ENCODE results near the gene SDCCAG8.

SDCCAG8 gene

GRCh38 chr1:243230914-243231313 is 24.9 kb upstream of the SDCCAG8 start:
- TF ChIP-seq, protein P1, sequence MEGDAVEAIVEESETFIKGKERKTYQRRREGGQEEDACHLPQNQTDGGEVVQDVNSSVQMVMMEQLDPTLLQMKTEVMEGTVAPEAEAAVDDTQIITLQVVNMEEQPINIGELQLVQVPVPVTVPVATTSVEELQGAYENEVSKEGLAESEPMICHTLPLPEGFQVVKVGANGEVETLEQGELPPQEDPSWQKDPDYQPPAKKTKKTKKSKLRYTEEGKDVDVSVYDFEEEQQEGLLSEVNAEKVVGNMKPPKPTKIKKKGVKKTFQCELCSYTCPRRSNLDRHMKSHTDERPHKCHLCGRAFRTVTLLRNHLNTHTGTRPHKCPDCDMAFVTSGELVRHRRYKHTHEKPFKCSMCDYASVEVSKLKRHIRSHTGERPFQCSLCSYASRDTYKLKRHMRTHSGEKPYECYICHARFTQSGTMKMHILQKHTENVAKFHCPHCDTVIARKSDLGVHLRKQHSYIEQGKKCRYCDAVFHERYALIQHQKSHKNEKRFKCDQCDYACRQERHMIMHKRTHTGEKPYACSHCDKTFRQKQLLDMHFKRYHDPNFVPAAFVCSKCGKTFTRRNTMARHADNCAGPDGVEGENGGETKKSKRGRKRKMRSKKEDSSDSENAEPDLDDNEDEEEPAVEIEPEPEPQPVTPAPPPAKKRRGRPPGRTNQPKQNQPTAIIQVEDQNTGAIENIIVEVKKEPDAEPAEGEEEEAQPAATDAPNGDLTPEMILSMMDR (IDR thresholded peaks at IDR 0.05): no peak

GRCh38 chr1:243233908-243234307 is 21.9 kb upstream of the SDCCAG8 start:
- TF ChIP-seq, protein P1 (IDR thresholded peaks at IDR 0.05): no peak

- TF ChIP-seq, protein P1 (IDR thresholded peaks at IDR 0.05): no peak
These were observed 20.7 kb upstream of the SDCCAG8 start for GRCh38 chr1:243234978-243235647.

DNA sequence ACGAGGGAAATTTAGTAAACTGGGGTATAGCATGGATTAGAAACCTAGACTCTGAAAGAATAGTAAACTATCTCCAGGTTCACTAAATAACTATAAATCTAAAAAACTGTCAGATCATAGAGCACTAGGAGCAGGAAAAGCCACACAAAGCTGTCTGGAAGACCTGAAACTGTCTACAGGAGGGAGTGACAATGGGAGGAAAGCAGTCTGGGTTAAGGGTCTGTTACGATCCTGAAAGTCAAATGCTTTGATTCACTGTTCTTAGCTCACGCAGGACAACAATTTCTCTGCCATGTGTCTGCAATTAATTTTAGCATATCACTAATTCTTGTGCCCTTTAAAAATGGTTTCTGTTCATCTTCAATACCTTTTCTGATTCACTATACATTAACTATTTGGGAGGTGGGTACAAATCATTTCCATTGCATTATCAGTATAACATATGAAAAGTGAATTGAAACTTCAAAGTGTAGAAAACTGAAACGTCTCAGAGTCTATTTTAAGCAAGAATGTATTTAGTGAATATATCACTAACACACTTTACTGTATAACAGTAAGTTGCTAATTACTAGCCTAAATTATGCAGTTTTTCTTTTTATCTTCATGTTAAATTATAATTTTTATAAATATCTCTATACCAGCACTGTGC is 19.1 kb upstream of the SDCCAG8 start:
- TF ChIP-seq, protein P1 (IDR thresholded peaks at IDR 0.05): no peak

GRCh38 chr1:243244432-243244841 is 11.4 kb upstream of the SDCCAG8 start:
- TF ChIP-seq, protein P1 (IDR thresholded peaks at IDR 0.05): no peak

DNA sequence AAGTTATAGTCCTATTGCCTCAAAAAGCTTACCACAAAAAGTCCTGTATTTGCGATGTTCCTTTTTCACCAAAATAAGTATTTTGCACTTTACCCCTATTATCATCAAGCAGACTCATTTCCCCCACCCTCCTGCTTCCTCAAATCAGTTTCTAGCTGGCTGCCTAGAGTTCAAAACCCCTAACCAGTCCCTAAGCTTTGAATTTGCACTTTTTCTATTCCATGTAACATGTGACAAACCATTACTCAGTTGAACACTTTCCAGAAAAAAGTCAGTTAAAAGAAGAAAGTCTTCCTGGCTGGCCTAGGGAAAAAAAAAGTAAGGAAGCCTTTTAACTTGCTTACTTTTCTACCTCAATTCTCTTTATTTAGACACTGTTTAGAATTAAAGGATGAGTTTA is 8.9 kb upstream of the SDCCAG8 start:
- TF ChIP-seq, protein P1 (IDR thresholded peaks at IDR 0.05): no peak

DNA sequence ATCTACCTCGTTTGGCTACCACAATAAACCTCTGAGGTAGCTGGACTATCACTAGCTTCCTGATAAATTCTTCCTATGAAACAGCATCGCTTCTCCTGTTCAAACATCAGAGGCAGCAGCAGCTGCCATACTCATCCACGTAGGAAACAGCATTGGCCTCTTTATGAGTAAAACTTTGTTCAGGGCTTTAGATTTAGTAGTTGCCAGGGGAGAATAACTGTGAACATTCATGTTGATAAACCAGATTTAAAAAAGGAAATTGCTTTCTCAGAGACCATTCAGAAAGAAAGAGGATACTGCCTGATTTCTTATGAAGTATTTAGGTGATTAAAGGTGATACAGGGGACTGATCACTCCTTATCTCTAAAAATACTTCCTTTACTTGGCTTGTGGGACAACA is 7.9 kb upstream of the SDCCAG8 start:
- TF ChIP-seq, protein P1 (IDR thresholded peaks at IDR 0.05): no peak
